Fibroblast of lung (primary cell): Measurements from ENCODE around the gene MDN1. TPM values are rescaled to one million over a fixed set of nuclear protein-coding genes. Genes with fewer than 3 reads are reported as not detected.

Experiments used
- DNase-seq, 2 donors: peaks; one replicate each; pipeline versions ENCODE4 v3.0.0 to v3.0.0-alpha.2; 2010; ENCODE audit warnings: low read depth in 2 of 2
- H2AFZ ChIP-seq: 2 replicates; pipeline ENCODE4 v1.5.1; 2012; ENCODE audit warnings: low read length, control low read depth, inconsistent platforms
- H3K27ac ChIP-seq: 2 replicates; pipeline ENCODE4 v1.5.1; 2011; ENCODE audit warnings: low read length, control low read depth; ENCODE audit not compliant: insufficient read depth
- H3K27me3 ChIP-seq: 2 replicates; pipeline ENCODE4 v1.5.1; 2011; ENCODE audit warnings: mild to moderate bottlenecking, low read length; ENCODE audit not compliant: control insufficient read depth, insufficient read depth
- H3K36me3 ChIP-seq: 2 replicates; pipeline ENCODE4 v1.5.1; 2011; ENCODE audit warnings: low read length; ENCODE audit not compliant: control insufficient read depth, insufficient read depth
- H3K4me1 ChIP-seq: 2 replicates; pipeline ENCODE4 v1.5.1; 2011; ENCODE audit warnings: low read length; ENCODE audit not compliant: control insufficient read depth, insufficient read depth; ENCODE audit errors: extremely low read depth
- H3K4me2 ChIP-seq: 2 replicates; pipeline ENCODE4 v1.5.1; 2011; ENCODE audit warnings: low read length, control low read depth; ENCODE audit not compliant: insufficient read depth; ENCODE audit errors: extremely low read depth
- H3K4me3 ChIP-seq, 4 experiments: fragments of 200-600 bp in 1 of 4; sonication (generic) in 1 of 4; replicated peaks in 1 of 4; 2 replicates each; pipeline ENCODE4 v1.5.1; 2011 to 2016; ENCODE audit warnings: low read length in 4 of 4, low read depth in 3 of 4, mild to moderate bottlenecking in 3 of 4, control low read depth in 2 of 4, inconsistent platforms in 1 of 4, mixed read lengths in 1 of 4; ENCODE audit not compliant: insufficient read depth in 1 of 4; ENCODE audit errors: control extremely low read depth in 1 of 4
- H3K79me2 ChIP-seq: 2 replicates; pipeline ENCODE4 v1.5.1; 2012; ENCODE audit warnings: mild to moderate bottlenecking, low read length, inconsistent platforms; ENCODE audit not compliant: control insufficient read depth, insufficient read depth
- H3K9ac ChIP-seq: 2 replicates; pipeline ENCODE4 v1.5.1; 2011; ENCODE audit warnings: mild to moderate bottlenecking, low read length, control low read depth; ENCODE audit not compliant: insufficient read depth
- H3K9me3 ChIP-seq: 2 replicates; pipeline ENCODE4 v1.5.1; 2012; ENCODE audit warnings: low read depth, low read length; ENCODE audit not compliant: control insufficient read depth, insufficient read depth
- H4K20me1 ChIP-seq: 2 replicates; pipeline ENCODE4 v1.5.1; 2011; ENCODE audit warnings: low read length; ENCODE audit not compliant: control insufficient read depth, insufficient read depth; ENCODE audit errors: extremely low read depth
- EZH2 ChIP-seq: IDR thresholded peaks from 2 replicates; pipeline ENCODE4 v1.5.1; 2012; ENCODE audit warnings: low read length, control low read depth, mild to moderate bottlenecking; ENCODE audit errors: missing control alignments
- polyA plus RNA-seq, 2 donors: library from polyadenylated mRNA; depleted of rRNA in 1 of 2; stranded (reverse) in 1 of 2; unstranded in 1 of 2; fragments of >200 nt; gene quantifications; 2 replicates each; pipeline ENCODE4 v1.2.1, GENCODE V29; 2011 to 2012; ENCODE audit warnings: missing spikeins in 1 of 2
- total RNA-seq: library from RNA; depleted of rRNA; stranded (reverse); fragments of >200 nt; gene quantifications from 2 replicates; pipeline ENCODE4 v1.2.1, GENCODE V29; 2014
- TF ChIP-seq, protein P1 (sequence below), 2 donors: IDR thresholded peaks in 1 of 2; conservative IDR thresholded peaks in 1 of 2; 1 replicate in 1 of 2; 2 replicates in 1 of 2; pipeline ENCODE4 v1.5.1; 2011 to 2012; ENCODE audit warnings: low read length in 2 of 2, control low read depth in 1 of 2, inconsistent platforms in 1 of 2, low read depth in 1 of 2, mild to moderate bottlenecking in 1 of 2

Gene MDN1
- total and polyA plus RNA-seq, 2 donors (not counting 1 experiment from before 2014, with no cell fraction given): 5.9 to 23.5 TPM

DNA sequence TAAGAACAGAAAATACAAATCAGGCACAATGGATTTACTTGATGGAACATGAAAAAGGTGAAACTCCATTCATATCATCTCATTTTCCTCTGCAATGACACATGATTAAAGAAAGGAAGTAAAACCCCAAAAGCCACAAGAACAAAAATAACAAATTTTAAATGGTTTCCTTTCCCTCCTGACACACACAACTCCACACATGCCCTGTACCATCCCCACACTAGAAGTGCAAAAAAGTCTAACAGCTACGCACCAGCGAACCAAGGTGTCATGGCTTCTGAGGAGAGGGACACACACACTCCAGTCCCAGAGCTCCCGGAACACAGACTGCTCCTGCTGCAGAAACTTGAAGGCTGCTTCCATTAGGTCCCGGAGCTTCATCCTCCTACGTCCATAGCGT lies 25.3 kb downstream of the MDN1 start:
- no peak for TF ChIP-seq EZH2
- TF ChIP-seq, protein P1, sequence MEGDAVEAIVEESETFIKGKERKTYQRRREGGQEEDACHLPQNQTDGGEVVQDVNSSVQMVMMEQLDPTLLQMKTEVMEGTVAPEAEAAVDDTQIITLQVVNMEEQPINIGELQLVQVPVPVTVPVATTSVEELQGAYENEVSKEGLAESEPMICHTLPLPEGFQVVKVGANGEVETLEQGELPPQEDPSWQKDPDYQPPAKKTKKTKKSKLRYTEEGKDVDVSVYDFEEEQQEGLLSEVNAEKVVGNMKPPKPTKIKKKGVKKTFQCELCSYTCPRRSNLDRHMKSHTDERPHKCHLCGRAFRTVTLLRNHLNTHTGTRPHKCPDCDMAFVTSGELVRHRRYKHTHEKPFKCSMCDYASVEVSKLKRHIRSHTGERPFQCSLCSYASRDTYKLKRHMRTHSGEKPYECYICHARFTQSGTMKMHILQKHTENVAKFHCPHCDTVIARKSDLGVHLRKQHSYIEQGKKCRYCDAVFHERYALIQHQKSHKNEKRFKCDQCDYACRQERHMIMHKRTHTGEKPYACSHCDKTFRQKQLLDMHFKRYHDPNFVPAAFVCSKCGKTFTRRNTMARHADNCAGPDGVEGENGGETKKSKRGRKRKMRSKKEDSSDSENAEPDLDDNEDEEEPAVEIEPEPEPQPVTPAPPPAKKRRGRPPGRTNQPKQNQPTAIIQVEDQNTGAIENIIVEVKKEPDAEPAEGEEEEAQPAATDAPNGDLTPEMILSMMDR (conservative IDR thresholded peaks at IDR 0.05 in 1 of 2, IDR thresholded peaks at IDR 0.05 in 1 of 2; ENCODE audit: low read depth in 1 of 2, low read length in 2 of 2): no peak
- Histone ChIP-seq H3K27me3 (no peaks in the 10 kb centered on the region), H3K79me2 (no peaks in the 10 kb centered on the region), H3K4me3 (no peak overlapping the region), H3K27ac (no peak overlapping the region), H2AFZ (no peak overlapping the region), H3K36me3 (no peaks in the 10 kb centered on the region), H3K9ac (no peak overlapping the region), H3K4me1 (no peaks in the 10 kb centered on the region), H4K20me1 (no peaks in the 10 kb centered on the region), H3K4me2 (no peak overlapping the region), H3K9me3 (no peaks in the 10 kb centered on the region)
- DNase-seq: no peak

GRCh38 chr6:89793586-89793985 lies 26.0 kb downstream of the MDN1 start:
- Histone ChIP-seq H3K9me3 (no peaks in the 10 kb centered on the region), H3K79me2 (no peaks in the 10 kb centered on the region), H4K20me1 (no peaks in the 10 kb centered on the region), H3K4me1 (no peaks in the 10 kb centered on the region), H3K36me3 (no peaks in the 10 kb centered on the region), H3K27me3 (no peaks in the 10 kb centered on the region), H3K4me3 (no peak overlapping the region), H2AFZ (no peak overlapping the region), H3K27ac (no peak overlapping the region), H3K4me2 (no peak overlapping the region), H3K9ac (no peak overlapping the region)
- peak in 1 of 2 donors; percentile 9 for DNase-seq
- TF ChIP-seq, protein P1 (conservative IDR thresholded peaks at IDR 0.05 in 1 of 2, IDR thresholded peaks at IDR 0.05 in 1 of 2; ENCODE audit: low read depth in 1 of 2, low read length in 2 of 2): no peak
- TF ChIP-seq EZH2: no peak

GRCh38 chr6:89792881-89793280 lies 26.7 kb downstream of the MDN1 start:
- Histone ChIP-seq H3K9me3 (no peaks in the 10 kb centered on the region), H2AFZ (no peak overlapping the region), H3K4me3 (no peak overlapping the region), H3K4me1 (no peaks in the 10 kb centered on the region), H4K20me1 (no peaks in the 10 kb centered on the region), H3K9ac (no peak overlapping the region), H3K4me2 (no peak overlapping the region), H3K27me3 (no peaks in the 10 kb centered on the region), H3K36me3 (no peaks in the 10 kb centered on the region), H3K27ac (no peak overlapping the region), H3K79me2 (no peaks in the 10 kb centered on the region)
- TF ChIP-seq, protein P1 (conservative IDR thresholded peaks at IDR 0.05 in 1 of 2, IDR thresholded peaks at IDR 0.05 in 1 of 2; ENCODE audit: low read depth in 1 of 2, low read length in 2 of 2): peak in 1 of 2 donors; percentile 52
- TF ChIP-seq EZH2: no peak
- DNase-seq: peak; percentile 9 to 18
